ENCODE results near the gene GRK5.

GRCh38 chr10:119347181-119347974 is 140.0 kb downstream of the GRK5 start:
- no peak for TF ChIP-seq POLR2A (IDR thresholded peaks at IDR 0.05; ENCODE audit: low read length)
- TF ChIP-seq GATA1 (IDR thresholded peaks at IDR 0.05; ENCODE audit: low read depth, low read length): no peak

Data from erythroblast (primary cell).